CD4-positive, alpha-beta T cell (primary cell): ENCODE measurements around the gene TSKU. TPM values are rescaled to one million over a fixed set of nuclear protein-coding genes. Genes with fewer than 3 reads are reported as not detected.
A peak's percentile ranks its signal among the peaks of the same experiment; 100 is the strongest.

ENCODE experiments used
- ATAC-seq: fragments of 200-7000 bp; cut with Tn5 transposase; one replicate; pipeline ENCODE4 v1.10.0; 2022; ENCODE audit warnings: mild to moderate bottlenecking; ENCODE audit not compliant: poor library complexity
- CTCF ChIA-PET: fragments of 350-600 bp; sonication (Branson Sonifier 250); formaldehyde crosslinking; loops from one replicate; lab custom pipeline; 2021; ENCODE audit warnings: antibody characterized with exemption, inconsistent platforms; lab: Charles Lee
- POLR2A ChIA-PET: fragments of 350-600 bp; sonication (Branson Sonifier 250); formaldehyde crosslinking; loops from one replicate; lab custom pipeline; 2021; ENCODE audit warnings: antibody characterized with exemption, inconsistent platforms; lab: Charles Lee
- DNase-seq, 14 experiments: peaks; one replicate each; pipeline ENCODE4 v3.0.0-alpha.2; 2013 to 2020; ENCODE audit warnings: mixed read lengths in 2 of 14
- H3K27ac ChIP-seq, 2 donors: one replicate each; pipeline versions ENCODE4 v1.5.1 to v1.7.0; 2013; ENCODE audit warnings: low read length in 2 of 2, low read depth in 1 of 2, mild to moderate bottlenecking in 1 of 2
- H3K27me3 ChIP-seq, 2 experiments: 1 replicate in 1 of 2; 2 replicates in 1 of 2; pipeline versions ENCODE4 v1.6.1 to v1.7.0; 2013; ENCODE audit warnings: low read length in 2 of 2, control low read depth in 1 of 2, mild to moderate bottlenecking in 1 of 2, moderate library complexity in 1 of 2; ENCODE audit not compliant: insufficient read depth in 2 of 2, control insufficient read depth in 1 of 2
- H3K36me3 ChIP-seq: one replicate; pipeline ENCODE4 v1.6.1; 2013; ENCODE audit warnings: low read length, control low read depth; ENCODE audit not compliant: insufficient read depth
- H3K4me1 ChIP-seq: one replicate; pipeline ENCODE4 v1.6.1; 2013; ENCODE audit warnings: low read length, control low read depth; ENCODE audit not compliant: insufficient read depth
- H3K4me3 ChIP-seq: one replicate; pipeline ENCODE4 v1.5.1; 2013; ENCODE audit warnings: mild to moderate bottlenecking, low read length, moderate library complexity
- H3K9me3 ChIP-seq, 2 experiments: 1 replicate in 1 of 2; 2 replicates in 1 of 2; pipeline versions ENCODE4 v1.6.1 to v1.7.0; 2013; ENCODE audit warnings: low read length in 2 of 2, mild to moderate bottlenecking in 2 of 2, control low read depth in 1 of 2, moderate library complexity in 1 of 2; ENCODE audit not compliant: control insufficient read depth in 1 of 2, insufficient read depth in 1 of 2
- H3K27ac Mint-ChIP-seq: one replicate; pipeline ENCODE4 v1.8.0; 2020; ENCODE audit warnings: mixed read lengths
- H3K27me3 Mint-ChIP-seq: one replicate; pipeline ENCODE4 v1.8.0; 2021; ENCODE audit warnings: mixed read lengths
- H3K36me3 Mint-ChIP-seq: one replicate; pipeline ENCODE4 v1.8.0; 2021; ENCODE audit warnings: low read depth, mixed read lengths
- H3K4me1 Mint-ChIP-seq: one replicate; pipeline ENCODE4 v1.8.0; 2021; ENCODE audit warnings: low read depth, mixed read lengths
- H3K4me3 Mint-ChIP-seq: one replicate; pipeline ENCODE4 v1.8.0; 2020; ENCODE audit warnings: mild to moderate bottlenecking, mixed read lengths
- H3K9me3 Mint-ChIP-seq: one replicate; pipeline ENCODE4 v1.8.0; 2020; ENCODE audit warnings: mixed read lengths
- intact Hi-C, 2 experiments: fragments of 100-400 bp; cut with DNase I in 1 of 2; cut with micrococcal nuclease in 1 of 2; formaldehyde crosslinking; loops; one replicate each; pipeline versions ENCODE4 v1.15.1 to v1.9.0; 2023 to 2025; cut with DNase I, micrococcal nuclease
- total RNA-seq, 174 experiments: library from RNA in 2 of 174; stranded (reverse) in 2 of 174; gene quantifications; one replicate each; pipeline ENCODE4 v1.2.3 and lab custom pipeline; 2021 to 2026
- TF ChIP-seq, protein P1 (sequence below): fragments of 200-600 bp; IDR thresholded peaks from one replicate; pipeline ENCODE4 v1.8.0; 2022; ENCODE audit warnings: antibody characterized with exemption, mild to moderate bottlenecking

The TSKU gene
- total RNA-seq, 2 experiments from 2014 or later: 0.06 TPM; not detected in 1

GRCh38 chr11:76806131-76806530 is 23.0 kb downstream of the TSKU start:
- DNase-seq (no peak), ATAC-seq (no peak)
- Mint-ChIP-seq H3K9me3 (no peaks in the 10 kb centered on the region), H3K36me3 (no peaks in the 10 kb centered on the region), H3K4me1 (peaks cover 40% of the 10 kb centered on the region), H3K27ac (no peak overlapping the region), H3K4me3 (no peak overlapping the region), H3K27me3 (peaks cover 16% of the 10 kb centered on the region)
- H3K4me3 ChIP-seq: no peak overlapping the region
- no peak overlapping the region for H3K27ac ChIP-seq
- H3K36me3 ChIP-seq: no peaks in the 10 kb centered on the region
- CTCF ChIA-PET: no interaction called here
- peaks cover 22% of the 10 kb centered on the region for H3K4me1 ChIP-seq
- TF ChIP-seq, protein P1, sequence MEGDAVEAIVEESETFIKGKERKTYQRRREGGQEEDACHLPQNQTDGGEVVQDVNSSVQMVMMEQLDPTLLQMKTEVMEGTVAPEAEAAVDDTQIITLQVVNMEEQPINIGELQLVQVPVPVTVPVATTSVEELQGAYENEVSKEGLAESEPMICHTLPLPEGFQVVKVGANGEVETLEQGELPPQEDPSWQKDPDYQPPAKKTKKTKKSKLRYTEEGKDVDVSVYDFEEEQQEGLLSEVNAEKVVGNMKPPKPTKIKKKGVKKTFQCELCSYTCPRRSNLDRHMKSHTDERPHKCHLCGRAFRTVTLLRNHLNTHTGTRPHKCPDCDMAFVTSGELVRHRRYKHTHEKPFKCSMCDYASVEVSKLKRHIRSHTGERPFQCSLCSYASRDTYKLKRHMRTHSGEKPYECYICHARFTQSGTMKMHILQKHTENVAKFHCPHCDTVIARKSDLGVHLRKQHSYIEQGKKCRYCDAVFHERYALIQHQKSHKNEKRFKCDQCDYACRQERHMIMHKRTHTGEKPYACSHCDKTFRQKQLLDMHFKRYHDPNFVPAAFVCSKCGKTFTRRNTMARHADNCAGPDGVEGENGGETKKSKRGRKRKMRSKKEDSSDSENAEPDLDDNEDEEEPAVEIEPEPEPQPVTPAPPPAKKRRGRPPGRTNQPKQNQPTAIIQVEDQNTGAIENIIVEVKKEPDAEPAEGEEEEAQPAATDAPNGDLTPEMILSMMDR: no peak
- POLR2A ChIA-PET: interaction anchor here (0.6 kb wide), 1 partner anchor 79 kb away, joined by 3 read pairs; no protein-coding TSS in a partner anchor
- intact Hi-C loops: loop anchor here in 1 of 2 experiments (5.0 kb wide), 1 partner anchor 281 kb away; no protein-coding TSS in a partner anchor
- no peaks in the 10 kb centered on the region for H3K9me3 ChIP-seq
- peaks cover 0 to 2% of the 10 kb centered on the region in 2 experiments for H3K27me3 ChIP-seq

- H3K4me3 ChIP-seq: no peak overlapping the region
- Mint-ChIP-seq H3K4me3 (no peak overlapping the region), H3K9me3 (no peaks in the 10 kb centered on the region), H3K27ac (no peak overlapping the region), H3K4me1 (peaks cover 40% of the 10 kb centered on the region), H3K27me3 (peaks cover 16% of the 10 kb centered on the region), H3K36me3 (no peaks in the 10 kb centered on the region)
- POLR2A ChIA-PET: no interaction called here
- no peaks in the 10 kb centered on the region for H3K9me3 ChIP-seq
- CTCF ChIA-PET: interaction anchor here (1.2 kb wide), 1 partner anchor 12 kb away, joined by 3 read pairs; no protein-coding TSS in a partner anchor
- intact Hi-C loops: loop anchor here in 1 of 2 experiments (5.0 kb wide), 1 partner anchor 281 kb away; no protein-coding TSS in a partner anchor
- H3K27me3 ChIP-seq: peaks cover 0 to 2% of the 10 kb centered on the region in 2 experiments
- H3K36me3 ChIP-seq: no peaks in the 10 kb centered on the region
- H3K27ac ChIP-seq: no peak overlapping the region
- ATAC-seq: no peak
- peaks cover 22% of the 10 kb centered on the region for H3K4me1 ChIP-seq
- TF ChIP-seq, protein P1: no peak
- no peak for DNase-seq
Measured at GRCh38 chr11:76806608-76807205, 23.6 kb downstream of the TSKU start.

DNA sequence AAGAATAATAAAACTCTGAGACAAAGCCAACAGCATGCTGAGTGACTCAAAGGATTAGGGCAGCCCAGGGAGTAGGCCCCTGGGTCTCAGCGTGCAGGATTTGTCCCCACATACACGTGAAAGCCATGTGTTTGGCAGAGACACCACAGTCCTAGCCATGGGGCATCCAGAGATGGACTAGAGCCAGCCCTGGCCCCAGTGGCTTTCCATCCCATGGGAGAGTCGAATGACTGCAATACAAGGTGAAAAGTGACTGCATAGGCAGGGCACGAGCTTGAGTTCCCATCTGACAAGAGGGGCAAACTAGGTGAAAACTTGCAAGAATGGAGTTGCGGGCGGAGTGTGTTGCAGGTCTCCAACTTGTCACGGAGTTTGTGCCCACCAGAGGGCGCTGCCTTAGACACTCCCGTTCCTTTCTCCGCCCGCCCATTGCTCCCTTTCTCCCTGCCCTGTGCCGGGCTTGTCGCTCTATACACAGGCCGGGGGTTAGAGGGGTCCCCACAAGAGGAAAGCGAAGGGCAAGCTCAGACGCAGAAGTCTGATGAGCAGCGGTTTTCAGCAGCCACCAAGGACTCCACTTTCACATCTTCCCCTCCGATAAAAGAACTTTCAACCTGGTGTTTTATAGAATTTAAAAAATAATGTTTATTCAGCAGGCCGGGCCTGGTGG is 24.2 kb downstream of the TSKU start:
- ChIA-PET CTCF (interaction anchor here (1.2 to 1.9 kb wide), 2 partner anchors 11 to 113 kb away, joined by 3 to 5 read pairs; no protein-coding TSS in a partner anchor), POLR2A (no interaction called here)
- H3K4me3 ChIP-seq: no peak overlapping the region
- Mint-ChIP-seq H3K36me3 (no peaks in the 10 kb centered on the region), H3K4me1 (peaks cover 40% of the 10 kb centered on the region), H3K27me3 (peaks cover 16% of the 10 kb centered on the region), H3K27ac (no peak overlapping the region), H3K4me3 (peak overlapping the region; percentile 28), H3K9me3 (no peaks in the 10 kb centered on the region)
- peaks cover 0 to 2% of the 10 kb centered on the region in 2 experiments for H3K27me3 ChIP-seq
- no peaks in the 10 kb centered on the region for H3K9me3 ChIP-seq
- H3K4me1 ChIP-seq: peaks cover 22% of the 10 kb centered on the region
- ATAC-seq (peak; percentile 37), DNase-seq (peak; percentile 34 to 80 (median 53))
- H3K27ac ChIP-seq: no peak overlapping the region
- TF ChIP-seq, protein P1: peak; percentile 71
- no peaks in the 10 kb centered on the region for H3K36me3 ChIP-seq
- intact Hi-C loops: loop anchor here in 1 of 2 experiments (5.0 kb wide), 1 partner anchor 280 kb away; no protein-coding TSS in a partner anchor
